ENCODE measurements around the gene TTBK2. TPM values are rescaled to one million over a fixed set of nuclear protein-coding genes. Genes with fewer than 3 reads are reported as not detected.

TTBK2 gene
- 10.6 TPM for total RNA-seq (2021; ENCODE audit: unreplicated experiment)
- polyA plus RNA-seq (2012), result 2.1 and 2.6 TPM in 2 replicates
- percentile 54 among the genes with signal in this experiment for Bru-seq, nascent RNA
- percentile 59 among the genes with signal in this experiment for BruChase-seq, experiment 1, labeled RNA remaining after a 6-hour chase
- BruChase-seq, experiment 2, labeled RNA remaining after a 2-hour chase, result percentile 60 among the genes with signal in this experiment
- long read RNA-seq, partial matches to known transcripts, result 3 of 8 reads
- long read RNA-seq, other reads (novel, unspliced or antisense), result 5 of 8 reads

GRCh38 chr15:42920519-42921341 is at the start of gene TTBK2:
Gene TTBK2, minus strand, starts transcription at chr15:42920778. Its CDS starts 42,161 bp downstream, at chr15:42878617.
- DNase-seq (ENCODE audit: low read depth, low spot score) (peak; percentile 98), ATAC-seq (peak; percentile 98)
- H4K20me1 ChIP-seq (ENCODE audit: insufficient read depth), result no peaks in the 10 kb centered on the region
- no TSS peak for BruUV-seq (replicated peaks)
- H3K4me3 ChIP-seq (replicated peaks in 1 of 2; ENCODE audit: low read depth in 1 of 2, low read length in 2 of 2), result peak within 1 kb of the TSS; percentile 75
- intact Hi-C loops (cut with micrococcal nuclease), result loop anchor here (10.0 kb wide), 1 partner anchor 364 kb away; no protein-coding TSS in a partner anchor
- no peaks in the 10 kb centered on the region for H3K9me3 ChIP-seq (ENCODE audit: control insufficient read depth in 1 of 2, insufficient read depth in 1 of 2, low read depth in 1 of 2, low read length in 2 of 2)
- ChIA-PET RAD21 (ENCODE audit: low non-redundant PET in 1 of 2, low total read pairs in 2 of 2, uncharacterized antibody in 2 of 2, unreplicated experiment in 2 of 2) (no interaction called here), CTCF (no interaction called here), POLR2A (no interaction called here)
- H3K27me3 ChIP-seq (ENCODE audit: insufficient read depth, low read length), result no peaks in the 10 kb centered on the region
- H3K4me1 ChIP-seq (ENCODE audit: control insufficient read depth in 1 of 2, insufficient read depth in 2 of 2, low read length in 2 of 2), result peaks cover 5 to 15% of the 10 kb centered on the region in 2 experiments
- no peaks in the 10 kb centered on the region for H3K36me3 ChIP-seq (ENCODE audit: control insufficient read depth in 1 of 2, insufficient read depth in 2 of 2, low read length in 2 of 2)
- H3K27ac ChIP-seq (ENCODE audit: low read depth, low read length), result peak within 1 kb of the TSS; percentile 46; the same call in 1 of the 2 replicates
- H3K79me2 ChIP-seq (ENCODE audit: insufficient read depth, low read length), result no peaks in the 10 kb centered on the region
- H3K4me2 ChIP-seq (ENCODE audit: low read length), result peak within 1 kb of the TSS; percentile 97
- H3K9me2 ChIP-seq (ENCODE audit: insufficient read depth), result no peaks in the 10 kb centered on the region
- peak within 1 kb of the TSS; percentile 53 for H3K9ac ChIP-seq (ENCODE audit: low read length)
- peak within 1 kb of the TSS; percentile 68 for H2AFZ ChIP-seq (ENCODE audit: low read depth, low read length, poor library complexity, severe bottlenecking)
- no peak for TF ChIP-seq CBX3 (IDR thresholded peaks at IDR 0.05; ENCODE audit: low read depth)
- TF ChIP-seq ZBTB33 (IDR thresholded peaks at IDR 0.05; ENCODE audit: extremely low read depth, insufficient replicate concordance, low read length), result no peak
- no peak for TF ChIP-seq EZH2 (IDR thresholded peaks at IDR 0.05)
- no peak for TF ChIP-seq ELF1 (IDR thresholded peaks at IDR 0.05; ENCODE audit: borderline replicate concordance, low read depth)
- TF ChIP-seq, protein P1, sequence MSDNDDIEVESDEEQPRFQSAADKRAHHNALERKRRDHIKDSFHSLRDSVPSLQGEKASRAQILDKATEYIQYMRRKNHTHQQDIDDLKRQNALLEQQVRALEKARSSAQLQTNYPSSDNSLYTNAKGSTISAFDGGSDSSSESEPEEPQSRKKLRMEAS (IDR thresholded peaks at IDR 0.05), result no peak
- peak; percentile 30 for TF ChIP-seq POLR2A (IDR thresholded peaks at IDR 0.05; ENCODE audit: borderline replicate concordance, extremely low read depth, insufficient read depth, insufficient read length)
- TF ChIP-seq ZFX (IDR thresholded peaks at IDR 0.05), result no peak; the same call in 1 of the 2 replicates
- no peak for TF ChIP-seq FOSL1 (IDR thresholded peaks at IDR 0.05; ENCODE audit: low read depth)
- TF ChIP-seq SIN3A (IDR thresholded peaks at IDR 0.05; ENCODE audit: low read depth), result no peak
- TF ChIP-seq EGR1 (IDR thresholded peaks at IDR 0.05; ENCODE audit: low read depth), result peak; percentile 67; the same call in 1 of the 2 replicates
- no peak for TF ChIP-seq SRF (IDR thresholded peaks at IDR 0.05; ENCODE audit: low read depth)
- TF ChIP-seq, protein P2, sequence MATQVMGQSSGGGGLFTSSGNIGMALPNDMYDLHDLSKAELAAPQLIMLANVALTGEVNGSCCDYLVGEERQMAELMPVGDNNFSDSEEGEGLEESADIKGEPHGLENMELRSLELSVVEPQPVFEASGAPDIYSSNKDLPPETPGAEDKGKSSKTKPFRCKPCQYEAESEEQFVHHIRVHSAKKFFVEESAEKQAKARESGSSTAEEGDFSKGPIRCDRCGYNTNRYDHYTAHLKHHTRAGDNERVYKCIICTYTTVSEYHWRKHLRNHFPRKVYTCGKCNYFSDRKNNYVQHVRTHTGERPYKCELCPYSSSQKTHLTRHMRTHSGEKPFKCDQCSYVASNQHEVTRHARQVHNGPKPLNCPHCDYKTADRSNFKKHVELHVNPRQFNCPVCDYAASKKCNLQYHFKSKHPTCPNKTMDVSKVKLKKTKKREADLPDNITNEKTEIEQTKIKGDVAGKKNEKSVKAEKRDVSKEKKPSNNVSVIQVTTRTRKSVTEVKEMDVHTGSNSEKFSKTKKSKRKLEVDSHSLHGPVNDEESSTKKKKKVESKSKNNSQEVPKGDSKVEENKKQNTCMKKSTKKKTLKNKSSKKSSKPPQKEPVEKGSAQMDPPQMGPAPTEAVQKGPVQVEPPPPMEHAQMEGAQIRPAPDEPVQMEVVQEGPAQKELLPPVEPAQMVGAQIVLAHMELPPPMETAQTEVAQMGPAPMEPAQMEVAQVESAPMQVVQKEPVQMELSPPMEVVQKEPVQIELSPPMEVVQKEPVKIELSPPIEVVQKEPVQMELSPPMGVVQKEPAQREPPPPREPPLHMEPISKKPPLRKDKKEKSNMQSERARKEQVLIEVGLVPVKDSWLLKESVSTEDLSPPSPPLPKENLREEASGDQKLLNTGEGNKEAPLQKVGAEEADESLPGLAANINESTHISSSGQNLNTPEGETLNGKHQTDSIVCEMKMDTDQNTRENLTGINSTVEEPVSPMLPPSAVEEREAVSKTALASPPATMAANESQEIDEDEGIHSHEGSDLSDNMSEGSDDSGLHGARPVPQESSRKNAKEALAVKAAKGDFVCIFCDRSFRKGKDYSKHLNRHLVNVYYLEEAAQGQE (IDR thresholded peaks at IDR 0.05; ENCODE audit: low read depth), result no peak
- TF ChIP-seq ZNF274 (IDR thresholded peaks at IDR 0.05; ENCODE audit: low read depth, low read length), result no peak
- no peak for TF ChIP-seq RAD21 (IDR thresholded peaks at IDR 0.05; ENCODE audit: low read depth)
- TF ChIP-seq, protein P3, sequence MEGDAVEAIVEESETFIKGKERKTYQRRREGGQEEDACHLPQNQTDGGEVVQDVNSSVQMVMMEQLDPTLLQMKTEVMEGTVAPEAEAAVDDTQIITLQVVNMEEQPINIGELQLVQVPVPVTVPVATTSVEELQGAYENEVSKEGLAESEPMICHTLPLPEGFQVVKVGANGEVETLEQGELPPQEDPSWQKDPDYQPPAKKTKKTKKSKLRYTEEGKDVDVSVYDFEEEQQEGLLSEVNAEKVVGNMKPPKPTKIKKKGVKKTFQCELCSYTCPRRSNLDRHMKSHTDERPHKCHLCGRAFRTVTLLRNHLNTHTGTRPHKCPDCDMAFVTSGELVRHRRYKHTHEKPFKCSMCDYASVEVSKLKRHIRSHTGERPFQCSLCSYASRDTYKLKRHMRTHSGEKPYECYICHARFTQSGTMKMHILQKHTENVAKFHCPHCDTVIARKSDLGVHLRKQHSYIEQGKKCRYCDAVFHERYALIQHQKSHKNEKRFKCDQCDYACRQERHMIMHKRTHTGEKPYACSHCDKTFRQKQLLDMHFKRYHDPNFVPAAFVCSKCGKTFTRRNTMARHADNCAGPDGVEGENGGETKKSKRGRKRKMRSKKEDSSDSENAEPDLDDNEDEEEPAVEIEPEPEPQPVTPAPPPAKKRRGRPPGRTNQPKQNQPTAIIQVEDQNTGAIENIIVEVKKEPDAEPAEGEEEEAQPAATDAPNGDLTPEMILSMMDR (IDR thresholded peaks at IDR 0.05 in 2 of 3, conservative IDR thresholded peaks at IDR 0.05 in 1 of 3; ENCODE audit: borderline replicate concordance in 1 of 3, insufficient read depth in 1 of 3, low read depth in 2 of 3, low read length in 2 of 3), result no peak
- no peak for TF ChIP-seq TCF7L2 (IDR thresholded peaks at IDR 0.05; ENCODE audit: borderline replicate concordance, extremely low read depth, insufficient read depth, insufficient read length)
- TF ChIP-seq CEBPB (IDR thresholded peaks at IDR 0.05; ENCODE audit: low read depth), result no peak
- peak; percentile 43 for TF ChIP-seq YY1 (IDR thresholded peaks at IDR 0.05; ENCODE audit: extremely low read depth, insufficient replicate concordance, low read depth, low read length)
